ENCODE results near the gene SPRR4.

- TF ChIP-seq CTCF (IDR thresholded peaks at IDR 0.05; ENCODE audit: low read length) = no peak
- no peak for TF ChIP-seq EZH2phosphoT487 (IDR thresholded peaks at IDR 0.05; ENCODE audit: low read length)
- TF ChIP-seq EZH2 (optimal IDR thresholded peaks at IDR 0.05; ENCODE audit: low read depth, low read length) = no peak
These were observed 6.2 kb downstream of the SPRR4 start for GRCh38 chr1:152976688-152977087.

All from MM.1S (cell line).